HFFc6 (cell line): ENCODE data around the gene CACNA1D. TPM values are rescaled to one million over a fixed set of nuclear protein-coding genes. Genes with fewer than 3 reads are reported as not detected.

ENCODE experiments used
- DNase-seq: peaks from one replicate; pipeline ENCODE4 v3.0.0-alpha.2; 2018
- H3K27ac Mint-ChIP-seq: 2 replicates; pipeline ENCODE4 v1.8.0; 2020; ENCODE audit warnings: mild to moderate bottlenecking, mixed read lengths
- H3K27me3 Mint-ChIP-seq: 2 replicates; pipeline ENCODE4 v1.8.0; 2021; ENCODE audit warnings: mild to moderate bottlenecking, moderate library complexity, mixed read lengths; ENCODE audit not compliant: insufficient read depth
- H3K36me3 Mint-ChIP-seq: 2 replicates; pipeline ENCODE4 v1.8.0; 2021; ENCODE audit warnings: low read depth, mixed read lengths
- H3K4me1 Mint-ChIP-seq: 2 replicates; pipeline ENCODE4 v1.8.0; 2020; ENCODE audit warnings: low read depth, mixed read lengths
- H3K4me3 Mint-ChIP-seq: 2 replicates; pipeline ENCODE4 v1.8.0; 2020; ENCODE audit warnings: mild to moderate bottlenecking, moderate library complexity, mixed read lengths
- H3K9me3 Mint-ChIP-seq: 2 replicates; pipeline ENCODE4 v1.8.0; 2020; ENCODE audit warnings: mild to moderate bottlenecking, mixed read lengths
- total RNA-seq, 6 experiments: library from RNA; stranded (reverse); fragmentation: NEBNext Ultra II Directional; extraction: Animal tissue kit (Norgen Biotek cat#: 25700); gene quantifications; 2 replicates in 1 of 6; 3 replicates in 5 of 6; pipeline ENCODE4 v1.2.3, GENCODE V29; 2021
- TF ChIP-seq, protein P1 (sequence below): fragments of 200-600 bp; sonication (generic); IDR thresholded peaks from 2 replicates; pipeline ENCODE4 v1.5.0; 2021; ENCODE audit warnings: antibody characterized with exemption, mild to moderate bottlenecking

CACNA1D gene
- total RNA-seq, 6 experiments from 2014 or later, result 0.09 TPM; not detected in 5

DNA sequence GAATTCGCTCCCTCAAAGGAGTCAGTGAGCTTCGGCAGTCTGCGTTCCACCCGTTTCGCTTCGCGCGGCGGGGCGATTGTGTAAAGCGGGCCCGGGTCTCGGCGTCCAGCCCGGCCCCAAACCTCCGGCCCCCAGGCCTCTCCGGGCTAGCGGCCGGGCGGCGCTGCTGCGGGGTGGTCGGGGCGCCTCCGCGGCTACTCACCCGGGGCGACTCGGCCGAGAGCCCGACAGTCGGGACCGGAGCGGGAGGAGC, 351.4 kb downstream of the CACNA1D start:
- Mint-ChIP-seq H3K9me3 (no peaks in the 10 kb centered on the region), H3K27me3 (peaks cover 39% of the 10 kb centered on the region), H3K36me3 (no peaks in the 10 kb centered on the region), H3K4me1 (no peaks in the 10 kb centered on the region), H3K27ac (no peak overlapping the region), H3K4me3 (0 out of 2 replicates have a peak overlapping the region, but pooled peaks have one; percentile 29)
- TF ChIP-seq, protein P1, sequence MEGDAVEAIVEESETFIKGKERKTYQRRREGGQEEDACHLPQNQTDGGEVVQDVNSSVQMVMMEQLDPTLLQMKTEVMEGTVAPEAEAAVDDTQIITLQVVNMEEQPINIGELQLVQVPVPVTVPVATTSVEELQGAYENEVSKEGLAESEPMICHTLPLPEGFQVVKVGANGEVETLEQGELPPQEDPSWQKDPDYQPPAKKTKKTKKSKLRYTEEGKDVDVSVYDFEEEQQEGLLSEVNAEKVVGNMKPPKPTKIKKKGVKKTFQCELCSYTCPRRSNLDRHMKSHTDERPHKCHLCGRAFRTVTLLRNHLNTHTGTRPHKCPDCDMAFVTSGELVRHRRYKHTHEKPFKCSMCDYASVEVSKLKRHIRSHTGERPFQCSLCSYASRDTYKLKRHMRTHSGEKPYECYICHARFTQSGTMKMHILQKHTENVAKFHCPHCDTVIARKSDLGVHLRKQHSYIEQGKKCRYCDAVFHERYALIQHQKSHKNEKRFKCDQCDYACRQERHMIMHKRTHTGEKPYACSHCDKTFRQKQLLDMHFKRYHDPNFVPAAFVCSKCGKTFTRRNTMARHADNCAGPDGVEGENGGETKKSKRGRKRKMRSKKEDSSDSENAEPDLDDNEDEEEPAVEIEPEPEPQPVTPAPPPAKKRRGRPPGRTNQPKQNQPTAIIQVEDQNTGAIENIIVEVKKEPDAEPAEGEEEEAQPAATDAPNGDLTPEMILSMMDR, result no peak; the same call in 1 of the 2 replicates
- no peak for DNase-seq

DNA sequence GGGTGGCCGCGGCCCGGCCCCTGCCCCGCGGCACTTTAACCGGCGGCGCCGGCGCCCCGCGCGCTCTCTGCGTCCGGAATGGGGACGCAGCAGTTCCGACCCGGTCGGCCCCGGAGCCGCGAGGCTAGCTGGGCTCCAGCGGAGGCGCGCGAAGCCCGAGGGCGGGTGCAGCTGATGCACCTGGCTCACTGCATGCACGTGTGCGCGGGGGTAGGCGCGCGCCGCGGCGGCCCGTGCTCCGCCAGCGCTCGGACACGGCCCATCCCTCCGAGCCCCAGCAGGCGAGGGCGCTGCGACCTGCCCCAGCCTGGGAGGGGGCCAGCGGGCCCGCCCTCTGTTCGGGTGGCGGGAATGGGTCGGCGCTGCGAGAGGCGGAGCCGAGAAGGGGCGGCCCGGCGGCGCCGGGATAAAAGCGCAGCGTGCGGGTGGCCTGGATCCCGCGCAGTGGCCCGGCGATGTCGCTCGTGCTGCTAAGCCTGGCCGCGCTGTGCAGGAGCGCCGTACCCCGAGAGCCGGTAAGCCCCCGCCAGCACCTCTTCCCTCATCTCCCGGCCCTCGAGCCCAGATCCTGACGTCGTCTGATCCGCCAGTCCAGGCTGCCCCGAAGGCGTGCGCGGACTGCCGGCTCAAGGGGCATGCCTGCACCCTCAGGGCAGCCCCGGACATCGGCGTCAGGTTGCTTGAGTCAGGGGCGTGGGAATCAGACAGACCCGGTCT, 351.9 kb downstream of the CACNA1D start, which contains the start of the genes CHDH and IL17RB:
TSS of gene CHDH (minus strand) at position 286 of the 717 bp plus-strand sequence. CDS start 22,411 bp downstream, outside the sequence.
TSS of gene IL17RB (plus strand) at position 435 of the 717 bp plus-strand sequence. CDS start at position 456, 21 bp downstream.
- H3K9me3 Mint-ChIP-seq, result no peaks in the 10 kb centered on the region
- H3K36me3 Mint-ChIP-seq, result no peaks in the 10 kb centered on the region
- no peak within 1 kb of the TSS for H3K27ac Mint-ChIP-seq
- H3K4me1 Mint-ChIP-seq, result no peaks in the 10 kb centered on the region
- H3K4me3 Mint-ChIP-seq, result peak within 1 kb of the TSS; percentile 29
- H3K27me3 Mint-ChIP-seq, result peaks cover 43% of the 10 kb centered on the region
- no peak for DNase-seq
- TF ChIP-seq, protein P1, result no peak

GRCh38 chr3:53846851-53847155, 352.4 kb downstream of the CACNA1D start:
- no peak for DNase-seq
- TF ChIP-seq, protein P1, result no peak
- Mint-ChIP-seq H3K9me3 (no peaks in the 10 kb centered on the region), H3K36me3 (no peaks in the 10 kb centered on the region), H3K27ac (no peak overlapping the region), H3K4me3 (peak overlapping the region; percentile 24; the same call in 1 of the 2 replicates), H3K4me1 (no peaks in the 10 kb centered on the region), H3K27me3 (peaks cover 44% of the 10 kb centered on the region)

- H3K4me1 Mint-ChIP-seq, result no peaks in the 10 kb centered on the region
- no peak overlapping the region for H3K4me3 Mint-ChIP-seq
- TF ChIP-seq, protein P1, result no peak
- peaks cover 30% of the 10 kb centered on the region for H3K27me3 Mint-ChIP-seq
- no peak for DNase-seq
- H3K36me3 Mint-ChIP-seq, result no peaks in the 10 kb centered on the region
- H3K27ac Mint-ChIP-seq, result no peak overlapping the region
- no peaks in the 10 kb centered on the region for H3K9me3 Mint-ChIP-seq
These were observed 355.5 kb downstream of the CACNA1D start for GRCh38 chr3:53849916-53850315.

GRCh38 chr3:53850895-53851294, 356.5 kb downstream of the CACNA1D start:
- peak; percentile 14 for DNase-seq
- peaks cover 25% of the 10 kb centered on the region for H3K27me3 Mint-ChIP-seq
- TF ChIP-seq, protein P1, result no peak
- H3K4me1 Mint-ChIP-seq, result no peaks in the 10 kb centered on the region
- H3K27ac Mint-ChIP-seq, result no peak overlapping the region
- no peaks in the 10 kb centered on the region for H3K9me3 Mint-ChIP-seq
- no peak overlapping the region for H3K4me3 Mint-ChIP-seq
- no peaks in the 10 kb centered on the region for H3K36me3 Mint-ChIP-seq
